ENCODE data around the gene ASB6. TPM values are rescaled to one million over a fixed set of nuclear protein-coding genes. Genes with fewer than 3 reads are reported as not detected.

ASB6 gene
- total and polyA plus RNA-seq, 2 of the 13 experiments (the other 11 are each of a cell fraction or from before 2014, with no cell fraction given): 8.2 to 8.4 TPM

- Histone ChIP-seq H3K9ac (ENCODE audit: insufficient read depth, low read depth, low read length) (no peak overlapping the region), H3K4me1 (ENCODE audit: insufficient read depth, low read length) (peaks cover 54% of the 10 kb centered on the region), H3K4me2 (ENCODE audit: low read depth, low read length) (no peak overlapping the region), H3K27ac (ENCODE audit: extremely low read length, insufficient read depth, low read length) (no peak overlapping the region), H3K36me3 (replicated peaks in 1 of 2; ENCODE audit: control insufficient read depth in 1 of 2, insufficient read depth in 2 of 2, low read length in 2 of 2) (no peaks in the 10 kb centered on the region), H4K20me1 (ENCODE audit: insufficient read depth, low read length) (no peaks in the 10 kb centered on the region), H3K4me3 (replicated peaks in 1 of 3; ENCODE audit: insufficient read depth in 1 of 3, low read depth in 2 of 3, low read length in 3 of 3) (no peak overlapping the region), H3K27me3 (ENCODE audit: control insufficient read depth in 1 of 2, insufficient read depth in 2 of 2, low read length in 2 of 2) (no peaks in the 10 kb centered on the region), H3K9me3 (ENCODE audit: low read length) (no peaks in the 10 kb centered on the region), H2AFZ (ENCODE audit: low read length) (no peak overlapping the region), H3K79me2 (ENCODE audit: insufficient read depth, low read length) (no peaks in the 10 kb centered on the region)
- ChIA-PET CTCF (ENCODE audit: low intra/inter-chr PET ratio, low total read pairs) (no interaction called here), POLR2A (interaction anchor here (1.1 kb wide), 1 partner anchor 10 kb away, joined by 4 read pairs; no protein-coding TSS in a partner anchor)
- DNase-seq (ENCODE audit: low spot score) (no peak), ATAC-seq (no peak), FAIRE-seq (no peak)
- TF ChIP-seq THAP11 (CRISPR knock-in tag; IDR thresholded peaks at IDR 0.05): no peak
- TF ChIP-seq UBTF (CRISPR knock-in tag; IDR thresholded peaks at IDR 0.05): no peak
- TF ChIP-seq ZNF10 (CRISPR knock-in tag; IDR thresholded peaks at IDR 0.05; ENCODE audit: borderline replicate concordance, low read depth): no peak
- no peak for TF ChIP-seq HOMEZ (CRISPR knock-in tag; IDR thresholded peaks at IDR 0.05; ENCODE audit: low read depth)
- no peak for TF ChIP-seq SNAPC5 (CRISPR knock-in tag; IDR thresholded peaks at IDR 0.05; ENCODE audit: borderline replicate concordance)
- TF ChIP-seq ZNF850 (CRISPR knock-in tag; conservative IDR thresholded peaks at IDR 0.05): no peak
- in situ Hi-C loops (cut with HindIII; ENCODE audit: extremely low pct_ligation_motif_present, low pct_unique_long_range_greater_than_20kb) (no loop called here), intact Hi-C loops (cut with micrococcal nuclease; ENCODE audit: unreplicated experiment) (no loop called here)
- 96% methylated on average over 6 of the region's 6 CpGs for WGBS (ENCODE audit: low lambda C conversion rate)
- no TSS peak for BruUV-seq (replicated peaks)
Measured at GRCh38 chr9:129590466-129590865, 51.5 kb downstream of the ASB6 start.
